ENCODE measurements around the gene GNA15. TPM values are rescaled to one million over a fixed set of nuclear protein-coding genes. Genes with fewer than 3 reads are reported as not detected.
"Not testable (repeated sequence)": the region's sequence is repeated elsewhere in the genome, so short reads cannot be mapped to it uniquely, and the experiment has no call there.

The GNA15 gene
- total RNA-seq, 1 experiment from 2014 or later: not detected

GRCh38 chr19:3171894-3172672, 36.2 kb downstream of the GNA15 start:
- ChIA-PET POLR2A (no interaction called here), CTCF (no interaction called here)
- Histone ChIP-seq H3K4me3 (ENCODE audit: low read depth, low read length) (no peak overlapping the region), H3K27me3 (replicated peaks; ENCODE audit: control insufficient read depth, insufficient read depth, low read length) (no peaks in the 10 kb centered on the region), H3K36me3 (ENCODE audit: control insufficient read depth, insufficient read depth, low read length) (no peaks in the 10 kb centered on the region), H3K9me3 (no peaks in the 10 kb centered on the region), H3K4me1 (no peaks in the 10 kb centered on the region)
- BruUV-seq (replicated peaks): no TSS peak
- no peaks in the 10 kb centered on the region for H3K4me1 Mint-ChIP-seq (ENCODE audit: low read depth, unreplicated experiment)
- no peaks in the 10 kb centered on the region for H3K9me3 Mint-ChIP-seq (ENCODE audit: unreplicated experiment)
- H3K36me3 Mint-ChIP-seq (ENCODE audit: insufficient read depth, unreplicated experiment): peaks cover 5% of the 10 kb centered on the region
- no peak overlapping the region for H3K4me3 Mint-ChIP-seq (ENCODE audit: unreplicated experiment)
- TF ChIP-seq, protein P1, sequence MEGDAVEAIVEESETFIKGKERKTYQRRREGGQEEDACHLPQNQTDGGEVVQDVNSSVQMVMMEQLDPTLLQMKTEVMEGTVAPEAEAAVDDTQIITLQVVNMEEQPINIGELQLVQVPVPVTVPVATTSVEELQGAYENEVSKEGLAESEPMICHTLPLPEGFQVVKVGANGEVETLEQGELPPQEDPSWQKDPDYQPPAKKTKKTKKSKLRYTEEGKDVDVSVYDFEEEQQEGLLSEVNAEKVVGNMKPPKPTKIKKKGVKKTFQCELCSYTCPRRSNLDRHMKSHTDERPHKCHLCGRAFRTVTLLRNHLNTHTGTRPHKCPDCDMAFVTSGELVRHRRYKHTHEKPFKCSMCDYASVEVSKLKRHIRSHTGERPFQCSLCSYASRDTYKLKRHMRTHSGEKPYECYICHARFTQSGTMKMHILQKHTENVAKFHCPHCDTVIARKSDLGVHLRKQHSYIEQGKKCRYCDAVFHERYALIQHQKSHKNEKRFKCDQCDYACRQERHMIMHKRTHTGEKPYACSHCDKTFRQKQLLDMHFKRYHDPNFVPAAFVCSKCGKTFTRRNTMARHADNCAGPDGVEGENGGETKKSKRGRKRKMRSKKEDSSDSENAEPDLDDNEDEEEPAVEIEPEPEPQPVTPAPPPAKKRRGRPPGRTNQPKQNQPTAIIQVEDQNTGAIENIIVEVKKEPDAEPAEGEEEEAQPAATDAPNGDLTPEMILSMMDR (IDR thresholded peaks at IDR 0.05; ENCODE audit: insufficient read depth in 1 of 2, low read depth in 1 of 2, low read length in 1 of 2, severe bottlenecking in 1 of 2, unreplicated experiment in 1 of 2): no peak
- H3K27me3 Mint-ChIP-seq (ENCODE audit: insufficient read depth, unreplicated experiment): no peaks in the 10 kb centered on the region
- peak in 1 of 2 experiments; percentile 22 for DNase-seq
- no peak overlapping the region for H3K27ac Mint-ChIP-seq (ENCODE audit: unreplicated experiment)
- intact Hi-C loops (cut with micrococcal nuclease; ENCODE audit: unreplicated experiment): no loop called here

- H3K4me3 Mint-ChIP-seq (ENCODE audit: unreplicated experiment); BruUV-seq (replicated peaks); H3K4me3 ChIP-seq (ENCODE audit: low read depth, low read length); H3K4me1 ChIP-seq; POLR2A ChIA-PET; DNase-seq; CTCF ChIA-PET; intact Hi-C loops (cut with micrococcal nuclease; ENCODE audit: unreplicated experiment); H3K27me3 Mint-ChIP-seq (ENCODE audit: insufficient read depth, unreplicated experiment); H3K9me3 ChIP-seq; H3K36me3 ChIP-seq (ENCODE audit: control insufficient read depth, insufficient read depth, low read length); H3K4me1 Mint-ChIP-seq (ENCODE audit: low read depth, unreplicated experiment); H3K9me3 Mint-ChIP-seq (ENCODE audit: unreplicated experiment); H3K36me3 Mint-ChIP-seq (ENCODE audit: insufficient read depth, unreplicated experiment); H3K27me3 ChIP-seq (replicated peaks; ENCODE audit: control insufficient read depth, insufficient read depth, low read length); H3K27ac Mint-ChIP-seq (ENCODE audit: unreplicated experiment): not testable (repeated sequence)
These were observed 36.8 kb downstream of the GNA15 start for GRCh38 chr19:3172673-3173000.

- Mint-ChIP-seq H3K4me1 (ENCODE audit: low read depth, unreplicated experiment) (no peaks in the 10 kb centered on the region), H3K9me3 (ENCODE audit: unreplicated experiment) (no peaks in the 10 kb centered on the region), H3K4me3 (ENCODE audit: unreplicated experiment) (no peak overlapping the region), H3K27me3 (ENCODE audit: insufficient read depth, unreplicated experiment) (no peaks in the 10 kb centered on the region), H3K36me3 (ENCODE audit: insufficient read depth, unreplicated experiment) (peaks cover 5% of the 10 kb centered on the region), H3K27ac (ENCODE audit: unreplicated experiment) (no peak overlapping the region)
- Histone ChIP-seq H3K27me3 (replicated peaks; ENCODE audit: control insufficient read depth, insufficient read depth, low read length) (no peaks in the 10 kb centered on the region), H3K4me1 (no peaks in the 10 kb centered on the region), H3K36me3 (ENCODE audit: control insufficient read depth, insufficient read depth, low read length) (no peaks in the 10 kb centered on the region), H3K4me3 (ENCODE audit: low read depth, low read length) (no peak overlapping the region), H3K9me3 (no peaks in the 10 kb centered on the region)
- CTCF ChIA-PET: no interaction called here
- DNase-seq: no peak
- intact Hi-C loops (cut with micrococcal nuclease; ENCODE audit: unreplicated experiment): no loop called here
- POLR2A ChIA-PET: no interaction called here
- no TSS peak for BruUV-seq (replicated peaks)
- TF ChIP-seq, protein P1 (IDR thresholded peaks at IDR 0.05; ENCODE audit: insufficient read depth in 1 of 2, low read depth in 1 of 2, low read length in 1 of 2, severe bottlenecking in 1 of 2, unreplicated experiment in 1 of 2): no peak
These were observed 40.2 kb downstream of the GNA15 start for GRCh38 chr19:3175781-3176714.

Data from Caco-2 (cell line).